H1 (cell line): ENCODE measurements around the gene CSF2.

Experiments
- CTCF ChIP-seq, 3 experiments: IDR thresholded peaks; 1 replicate in 2 of 3; 2 replicates in 1 of 3; pipeline versions ENCODE4 v1.5.1 to v1.6.1; 2011; ENCODE audit warnings: low read length in 3 of 3, mild to moderate bottlenecking in 3 of 3, inconsistent platforms in 2 of 3, low read depth in 1 of 3, moderate library complexity in 1 of 3; ENCODE audit not compliant: insufficient read depth in 1 of 3; ENCODE audit errors: control extremely low read depth in 1 of 3
- EZH2 ChIP-seq: fragments of 200-600 bp; sonication (generic); IDR thresholded peaks from 2 replicates; pipeline ENCODE4 v1.7.1; 2012; ENCODE audit warnings: low read depth, mild to moderate bottlenecking, moderate library complexity, low read length, inconsistent platforms; ENCODE audit not compliant: severe bottlenecking
- HDAC2 ChIP-seq, 2 experiments: fragments of 300-600 bp in 1 of 2; sonication (generic) in 1 of 2; IDR thresholded peaks; 2 replicates each; pipeline ENCODE4 v1.6.1; 2011 to 2012; ENCODE audit warnings: low read depth in 2 of 2, low read length in 2 of 2, mild to moderate bottlenecking in 2 of 2, moderate library complexity in 2 of 2, borderline replicate concordance in 1 of 2, inconsistent platforms in 1 of 2
- JUN ChIP-seq: IDR thresholded peaks from 2 replicates; pipeline ENCODE4 v1.6.1; 2011; ENCODE audit warnings: low read depth, mild to moderate bottlenecking, improper control_type of control experiment, low read length
- RBBP5 ChIP-seq: IDR thresholded peaks from 2 replicates; pipeline ENCODE4 v1.7.1; 2012; ENCODE audit warnings: low read depth, mild to moderate bottlenecking, inconsistent platforms, low read length, moderate library complexity, borderline replicate concordance
- RFX5 ChIP-seq: IDR thresholded peaks from 2 replicates; pipeline ENCODE4 v1.6.1; 2011; ENCODE audit warnings: low read depth, low read length, improper control_type of control experiment, borderline replicate concordance

- TF ChIP-seq EZH2 (no peak), RBBP5 (no peak), CTCF (IDR thresholded peaks at IDR 0.05; ENCODE audit: control extremely low read depth in 1 of 3, insufficient read depth in 1 of 3, low read depth in 1 of 3, low read length in 3 of 3) (no peak), JUN (no peak), RFX5 (no peak), HDAC2 (IDR thresholded peaks at IDR 0.05; ENCODE audit: borderline replicate concordance in 1 of 2, low read depth in 2 of 2, low read length in 2 of 2) (no peak)
Measured at GRCh38 chr5:132104556-132104955, 31.0 kb downstream of the CSF2 start.
